GM12891 (cell line): ENCODE results near the gene IRF5.
"Not testable (repeated sequence)": the region's sequence is repeated elsewhere in the genome, so short reads cannot be mapped to it uniquely, and the experiment has no call there.

ENCODE experiments used
- DNase-seq: peaks from one replicate; pipeline ENCODE4 v3.0.0; 2011; ENCODE audit warnings: low spot score; ENCODE audit not compliant: insufficient read length
- FAIRE-seq: peaks from 2 replicates; lab custom pipeline; 2011; peaks lifted over from hg19 to GRCh38; lab: Jason Lieb, UNC
- PAX5 ChIP-seq: IDR thresholded peaks from 2 replicates; pipeline ENCODE4 v1.6.1; 2011; ENCODE audit warnings: low read length, moderate library complexity, mild to moderate bottlenecking; ENCODE audit not compliant: insufficient read depth, severe bottlenecking
- POLR2A ChIP-seq: IDR thresholded peaks from 2 replicates; pipeline ENCODE4 v1.6.1; 2011; ENCODE audit warnings: low read depth, low read length, control low read depth
- POLR2AphosphoS5 ChIP-seq: IDR thresholded peaks from 2 replicates; pipeline ENCODE4 v1.6.1; 2011; ENCODE audit warnings: low read depth, low read length, control low read depth
- POU2F2 ChIP-seq: IDR thresholded peaks from 2 replicates; pipeline ENCODE4 v1.6.1; 2011; ENCODE audit warnings: low read depth, mild to moderate bottlenecking, control low read depth, low read length, moderate library complexity
- SPI1 ChIP-seq: IDR thresholded peaks from 2 replicates; pipeline ENCODE4 v1.6.1; 2011; ENCODE audit warnings: low read depth, low read length, control low read depth
- TAF1 ChIP-seq: IDR thresholded peaks from 2 replicates; pipeline ENCODE4 v1.6.1; 2011; ENCODE audit warnings: low read depth, low read length, control low read depth

The IRF5 gene

DNA sequence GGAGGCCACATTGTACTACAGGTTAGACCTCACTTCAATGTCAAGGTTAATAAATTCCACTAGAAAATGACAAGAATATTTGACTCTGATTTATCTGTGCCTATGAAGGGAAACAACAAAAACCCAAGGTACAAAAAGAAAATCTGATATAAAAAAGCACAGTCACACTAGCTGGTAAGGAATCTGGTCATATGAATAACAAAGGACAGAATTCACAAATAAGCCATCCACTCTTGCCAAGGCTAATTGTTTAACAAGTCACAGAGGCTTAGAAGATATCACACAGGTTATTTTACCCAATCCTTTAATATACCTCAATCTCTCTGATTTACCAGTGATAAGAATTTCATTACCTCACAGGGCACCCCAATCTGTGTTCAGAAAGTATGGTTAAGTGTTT, 47.9 kb downstream of the IRF5 start:
- DNase-seq (no peak), FAIRE-seq (no peak)
- TF ChIP-seq POU2F2 = no peak
- no peak for TF ChIP-seq TAF1
- no peak for TF ChIP-seq PAX5
- TF ChIP-seq SPI1 = no peak
- no peak for TF ChIP-seq POLR2AphosphoS5
- no peak for TF ChIP-seq POLR2A

DNA sequence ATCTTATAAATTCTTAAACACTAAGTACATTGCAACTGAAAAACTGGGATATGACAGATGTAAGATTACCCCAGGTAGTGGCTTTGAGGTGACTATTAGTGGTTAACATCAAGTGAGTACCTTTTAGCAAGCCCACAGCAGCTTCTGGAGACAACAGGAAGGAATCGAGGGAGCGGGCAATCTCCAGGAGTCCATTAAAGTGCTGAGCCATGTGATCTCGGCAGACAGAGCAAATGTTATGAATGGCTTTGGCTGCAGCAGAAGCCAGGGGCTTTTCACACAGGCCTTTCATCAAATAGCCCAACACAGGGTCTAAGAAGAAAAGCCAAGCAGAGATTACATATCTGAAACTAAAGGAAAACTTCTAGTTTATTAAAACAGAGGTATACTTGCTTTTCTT, 48.9 kb downstream of the IRF5 start:
- DNase-seq (no peak), FAIRE-seq (no peak)
- no peak for TF ChIP-seq SPI1
- TF ChIP-seq TAF1 = no peak
- TF ChIP-seq PAX5 = no peak
- TF ChIP-seq POU2F2 = no peak
- TF ChIP-seq POLR2A = no peak
- TF ChIP-seq POLR2AphosphoS5 = no peak

DNA sequence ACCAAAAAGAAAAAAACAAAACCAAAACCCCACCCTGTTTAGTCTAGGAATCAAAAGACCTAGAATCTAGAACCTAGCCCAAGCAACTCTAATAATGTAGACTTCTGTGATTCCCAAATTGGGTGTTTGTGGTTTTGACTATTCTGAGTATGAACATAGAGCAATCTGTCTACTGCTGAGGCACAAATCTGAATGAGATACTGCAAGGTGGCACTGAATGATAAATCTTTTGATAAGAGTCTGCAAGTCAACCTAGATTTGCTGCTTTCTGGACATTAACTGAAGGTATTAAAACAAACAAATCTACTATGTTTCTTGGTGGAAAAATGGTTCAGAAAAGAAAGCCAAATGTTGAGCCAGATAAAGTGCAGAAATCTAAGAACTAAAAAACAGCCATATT, 50.6 kb downstream of the IRF5 start:
- no peak for FAIRE-seq
- DNase-seq = no peak

DNA sequence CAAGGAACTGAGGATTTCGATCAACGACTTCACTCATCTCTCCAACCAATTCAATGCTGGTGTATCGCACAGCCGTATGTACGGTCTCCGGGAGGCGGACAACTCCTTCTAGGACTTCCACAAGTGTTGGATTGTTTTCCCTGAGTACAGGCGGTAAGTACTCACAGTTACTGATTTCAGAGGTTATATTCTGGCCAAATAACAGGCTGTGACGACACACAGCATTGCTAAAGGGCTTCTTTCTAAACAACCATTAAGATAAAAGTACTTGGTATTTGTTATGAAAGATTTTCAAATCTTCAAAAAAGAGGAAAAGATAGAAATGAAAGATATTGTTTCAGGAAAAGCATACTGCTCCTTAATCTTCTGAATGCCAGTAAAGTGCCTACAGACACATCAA, 52.2 kb downstream of the IRF5 start:
- FAIRE-seq = no peak
- DNase-seq = no peak
- TF ChIP-seq SPI1 = no peak
- TF ChIP-seq PAX5 = no peak
- TF ChIP-seq TAF1 = no peak
- no peak for TF ChIP-seq POLR2A
- no peak for TF ChIP-seq POLR2AphosphoS5
- TF ChIP-seq POU2F2 = no peak

More for the DNA sequence above, 50.6 kb downstream of the IRF5 start:
- TF ChIP-seq TAF1 = no peak
- TF ChIP-seq PAX5 = no peak

DNA sequence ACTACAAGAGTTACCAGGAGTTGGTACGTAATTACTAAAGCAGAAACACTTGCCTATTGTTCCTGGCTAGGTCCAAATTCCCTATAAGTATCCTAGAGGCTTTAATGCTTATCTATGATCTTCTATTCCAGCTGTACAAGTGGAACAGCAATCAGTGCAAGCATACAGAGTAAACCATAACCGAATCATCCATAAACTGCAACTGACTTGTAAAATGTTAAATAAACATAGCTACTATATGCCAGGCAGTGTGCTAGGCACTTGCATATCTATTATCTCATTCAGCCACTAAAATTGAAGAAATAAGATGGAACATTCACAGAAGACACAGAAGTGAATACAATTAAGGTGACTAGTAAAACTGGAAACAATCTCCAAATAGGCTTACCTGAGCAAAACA, 55.7 kb downstream of the IRF5 start:
- DNase-seq = no peak
- TF ChIP-seq TAF1 (no peak), POU2F2 (no peak), SPI1 (no peak), POLR2AphosphoS5 (no peak), POLR2A (no peak), PAX5 (no peak)
- FAIRE-seq = no peak

DNA sequence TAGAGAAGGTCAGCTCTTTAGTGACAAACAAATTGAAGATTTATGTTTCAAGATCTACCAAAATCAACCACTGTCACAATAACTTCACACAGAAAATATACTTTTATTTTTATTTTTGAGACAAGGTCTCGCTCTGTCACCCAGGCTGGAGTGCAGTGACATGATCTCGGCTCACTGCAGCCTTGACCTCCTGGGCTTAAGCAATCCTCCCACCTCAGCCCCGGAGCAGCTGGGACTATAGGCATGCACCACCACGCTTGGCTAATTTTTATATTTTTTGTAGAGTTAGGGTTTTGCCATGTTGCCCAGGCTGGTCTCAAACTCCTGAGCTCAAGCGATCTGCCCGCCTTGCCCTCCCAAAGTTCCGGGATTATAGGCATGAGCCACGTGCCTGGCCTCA, 56.8 kb downstream of the IRF5 start:
- not testable (repeated sequence) for FAIRE-seq, DNase-seq

DNA sequence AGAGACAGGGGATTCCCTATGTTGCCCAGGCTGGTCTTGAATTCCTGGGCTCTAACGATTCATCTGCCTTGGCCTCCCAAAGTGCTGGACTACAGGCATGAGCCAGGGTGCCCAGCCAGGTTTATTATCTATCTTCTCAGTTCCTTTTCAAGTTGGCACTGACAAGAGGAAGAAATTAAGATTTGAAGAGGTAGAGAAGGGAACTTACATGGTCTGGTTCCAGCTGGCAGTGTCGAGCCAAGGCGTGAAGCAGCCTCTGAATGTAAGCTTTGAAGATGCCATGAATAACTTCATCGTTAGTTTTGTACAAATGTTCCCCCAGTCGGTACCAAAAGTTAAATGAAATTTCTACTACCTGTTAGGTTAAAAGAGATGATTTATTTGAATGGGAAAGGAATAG, 59.5 kb downstream of the IRF5 start:
- TF ChIP-seq POLR2A (no peak), PAX5 (no peak), TAF1 (no peak), SPI1 (no peak), POU2F2 (no peak), POLR2AphosphoS5 (no peak)
- DNase-seq = no peak
- FAIRE-seq = no peak
